ENCODE measurements around the gene AFAP1. TPM values are rescaled to one million over a fixed set of nuclear protein-coding genes. Genes with fewer than 3 reads are reported as not detected.

The AFAP1 gene
- total RNA-seq, 4 donors from 2014 or later, result 25.1 to 56.9 (median 26.4) TPM

GRCh38 chr4:7808752-7809151 is 130.9 kb downstream of the AFAP1 start:
- peak overlapping the region in 1 of 4 donors; percentile 66 for H3K27ac ChIP-seq

GRCh38 chr4:7808181-7808580 is 131.5 kb downstream of the AFAP1 start:
- WGBS, 2 donors (ENCODE audit: low coverage in 1 of 2), result 94 to 95% methylated on average over 3 to 8 of the region's 8 CpGs
- H3K4me1 ChIP-seq, result peaks cover 16 to 76% (median 44%) of the 10 kb centered on the region in 4 donors
- no peaks in the 10 kb centered on the region for H3K27me3 ChIP-seq
- no peak for DNase-seq
- TF ChIP-seq CTCF (IDR thresholded peaks at IDR 0.05), result no peak
- no peak for TF ChIP-seq POLR2A (IDR thresholded peaks at IDR 0.05)
- TF ChIP-seq EP300 (IDR thresholded peaks at IDR 0.05; ENCODE audit: low read depth), result no peak
- TF ChIP-seq POLR2AphosphoS5 (IDR thresholded peaks at IDR 0.05), result no peak
- in situ Hi-C loops (cut with MboI; ENCODE audit: low pct_ligation_motif_present in 1 of 4, low pct_unique_long_range_greater_than_20kb in 1 of 4, low sequenced_read_pairs in 3 of 4), result loop anchor here in 2 of 4 donors (10.0 kb wide), 1 partner anchor 177 kb away; no protein-coding TSS in a partner anchor
- H3K27ac ChIP-seq, result peak overlapping the region; percentile 66 to 85 (median 81)
- intact Hi-C loops (cut with DNase I; ENCODE audit: low total_unique reads), result loop anchor here (5.0 kb wide), 1 partner anchor 64 kb away; no protein-coding TSS in a partner anchor
- H3K4me3 ChIP-seq, result no peak overlapping the region
- no peaks in the 10 kb centered on the region for H3K36me3 ChIP-seq
- H3K9me3 ChIP-seq, result no peaks in the 10 kb centered on the region

More at GRCh38 chr4:7808752-7809151, 130.9 kb downstream of the AFAP1 start:
- in situ Hi-C loops (cut with MboI; ENCODE audit: low pct_ligation_motif_present in 1 of 4, low pct_unique_long_range_greater_than_20kb in 1 of 4, low sequenced_read_pairs in 3 of 4), result loop anchor here in 2 of 4 donors (10.0 kb wide), 1 partner anchor 176 kb away; no protein-coding TSS in a partner anchor
- no peak for DNase-seq
- H3K9me3 ChIP-seq, result no peaks in the 10 kb centered on the region
- H3K36me3 ChIP-seq, result no peaks in the 10 kb centered on the region
- no peak overlapping the region for H3K4me3 ChIP-seq
- no peak for TF ChIP-seq POLR2A (IDR thresholded peaks at IDR 0.05)
- TF ChIP-seq CTCF (IDR thresholded peaks at IDR 0.05), result no peak
- no peak for TF ChIP-seq EP300 (IDR thresholded peaks at IDR 0.05; ENCODE audit: low read depth)
- no peak for TF ChIP-seq POLR2AphosphoS5 (IDR thresholded peaks at IDR 0.05)
- 76 to 80% methylated on average over 3 to 6 of the region's 6 CpGs for WGBS, 2 donors (ENCODE audit: low coverage in 1 of 2)
- H3K4me1 ChIP-seq, result peaks cover 16 to 78% (median 44%) of the 10 kb centered on the region in 4 donors
- no peaks in the 10 kb centered on the region for H3K27me3 ChIP-seq
- intact Hi-C loops (cut with DNase I; ENCODE audit: low total_unique reads), result loop anchor here (5.0 kb wide), 1 partner anchor 64 kb away; no protein-coding TSS in a partner anchor

- Histone ChIP-seq H3K9me3 (no peaks in the 10 kb centered on the region), H3K36me3 (no peaks in the 10 kb centered on the region), H3K27ac (peak overlapping the region; percentile 66 to 85 (median 81)), H3K4me3 (no peak overlapping the region), H3K4me1 (peaks cover 16 to 69% (median 42%) of the 10 kb centered on the region in 4 donors), H3K27me3 (no peaks in the 10 kb centered on the region)
- DNase-seq, result no peak
- intact Hi-C loops (cut with DNase I; ENCODE audit: low total_unique reads), result loop anchor here (5.0 kb wide), 1 partner anchor 65 kb away; no protein-coding TSS in a partner anchor
- in situ Hi-C loops (cut with MboI; ENCODE audit: low pct_ligation_motif_present in 1 of 4, low pct_unique_long_range_greater_than_20kb in 1 of 4, low sequenced_read_pairs in 3 of 4), result loop anchor here in 2 of 4 donors (10.0 kb wide), 1 partner anchor 177 kb away; no protein-coding TSS in a partner anchor
- WGBS, 2 donors (ENCODE audit: low coverage in 1 of 2), result 70 to 71% methylated on average over 7 to 12 of the region's 12 CpGs
- no peak for TF ChIP-seq EP300 (IDR thresholded peaks at IDR 0.05; ENCODE audit: low read depth)
- no peak for TF ChIP-seq CTCF (IDR thresholded peaks at IDR 0.05)
- no peak for TF ChIP-seq POLR2A (IDR thresholded peaks at IDR 0.05)
- peak in 1 of 3 donors; percentile 15 for TF ChIP-seq POLR2AphosphoS5 (IDR thresholded peaks at IDR 0.05)
Observed at GRCh38 chr4:7807351-7807921, 132.2 kb downstream of the AFAP1 start.

- no peaks in the 10 kb centered on the region for H3K9me3 ChIP-seq
- intact Hi-C loops (cut with DNase I; ENCODE audit: low total_unique reads) (loop anchor here (5.0 kb wide), 1 partner anchor 66 kb away; no protein-coding TSS in a partner anchor), in situ Hi-C loops (cut with MboI; ENCODE audit: low pct_ligation_motif_present in 1 of 4, low pct_unique_long_range_greater_than_20kb in 1 of 4, low sequenced_read_pairs in 3 of 4) (loop anchor here in 2 of 4 donors (10.0 kb wide), 1 partner anchor 178 kb away; no protein-coding TSS in a partner anchor)
- no peak for TF ChIP-seq POLR2A (IDR thresholded peaks at IDR 0.05)
- peak; percentile 57 to 78 (median 73) for TF ChIP-seq POLR2AphosphoS5 (IDR thresholded peaks at IDR 0.05)
- TF ChIP-seq CTCF (IDR thresholded peaks at IDR 0.05), result no peak
- no peak overlapping the region for H3K4me3 ChIP-seq
- no peaks in the 10 kb centered on the region for H3K27me3 ChIP-seq
- H3K27ac ChIP-seq, result peak overlapping the region; percentile 66 to 85 (median 81)
- peak; percentile 62 for DNase-seq
- peaks cover 15 to 64% (median 34%) of the 10 kb centered on the region in 4 donors for H3K4me1 ChIP-seq
- WGBS, 2 donors (ENCODE audit: low coverage in 1 of 2), result 61 to 63% methylated on average over 4 to 11 of the region's 11 CpGs
- no peaks in the 10 kb centered on the region for H3K36me3 ChIP-seq
Observed at GRCh38 chr4:7806338-7807090, 133.1 kb downstream of the AFAP1 start.

Data from transverse colon (tissue), 4 donors.